ENCODE results near the gene DMRTB1.

Gene DMRTB1

GRCh38 chr1:53413175-53414001, 45.8 kb upstream of the DMRTB1 start:
- TF ChIP-seq YY1 (IDR thresholded peaks at IDR 0.05; ENCODE audit: insufficient read depth, insufficient read length) (no peak), ZNF274 (IDR thresholded peaks at IDR 0.05; ENCODE audit: low read depth, low read length) (no peak), SUZ12 (IDR thresholded peaks at IDR 0.05; ENCODE audit: extremely low read depth, insufficient read depth, insufficient read length) (no peak)
- H3K4me3 ChIP-seq (ENCODE audit: insufficient read length, low read depth), result no peak overlapping the region
- H3K27me3 ChIP-seq (ENCODE audit: insufficient read depth, insufficient read length), result no peaks in the 10 kb centered on the region
- H3K9me3 ChIP-seq (ENCODE audit: insufficient read depth, low read length), result peaks cover 10% of the 10 kb centered on the region; the same call in 1 of the 2 replicates
- peaks cover 11% of the 10 kb centered on the region for H3K4me1 ChIP-seq (ENCODE audit: insufficient read depth, insufficient read length)
- no peak for DNase-seq (ENCODE audit: low read depth, low spot score)
- H3K36me3 ChIP-seq (ENCODE audit: insufficient read depth, insufficient read length, low read length), result no peaks in the 10 kb centered on the region
- H3K9ac ChIP-seq (ENCODE audit: insufficient read length, low read depth), result no peak overlapping the region

DNA sequence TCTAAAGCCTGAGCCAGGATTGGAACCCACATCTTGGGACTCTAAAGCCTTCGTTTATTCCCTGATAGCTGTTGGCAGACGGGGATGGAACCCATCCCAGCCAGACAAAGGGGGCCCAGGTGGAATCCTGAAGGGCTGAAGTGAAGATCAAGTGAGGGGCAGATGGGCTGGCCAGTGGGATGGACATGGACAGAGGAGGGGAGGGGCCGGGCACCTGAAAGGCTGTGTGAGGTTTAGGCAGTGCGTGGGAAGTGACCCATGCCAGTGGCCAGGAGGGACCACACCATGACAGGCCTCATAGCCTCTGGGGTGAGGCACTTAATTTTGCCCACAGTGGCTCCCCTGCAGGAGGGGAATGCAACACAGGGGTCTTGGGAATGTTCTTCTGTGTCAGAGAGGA, 44.6 kb upstream of the DMRTB1 start:
- H3K9me3 ChIP-seq (ENCODE audit: insufficient read depth, low read length), result peaks cover 10% of the 10 kb centered on the region; the same call in 1 of the 2 replicates
- no peak for TF ChIP-seq SUZ12 (IDR thresholded peaks at IDR 0.05; ENCODE audit: extremely low read depth, insufficient read depth, insufficient read length)
- TF ChIP-seq YY1 (IDR thresholded peaks at IDR 0.05; ENCODE audit: insufficient read depth, insufficient read length), result no peak
- TF ChIP-seq ZNF274 (IDR thresholded peaks at IDR 0.05; ENCODE audit: low read depth, low read length), result no peak
- no peaks in the 10 kb centered on the region for H3K27me3 ChIP-seq (ENCODE audit: insufficient read depth, insufficient read length)
- no peaks in the 10 kb centered on the region for H3K36me3 ChIP-seq (ENCODE audit: insufficient read depth, insufficient read length, low read length)
- H3K4me3 ChIP-seq (ENCODE audit: insufficient read length, low read depth), result no peak overlapping the region
- H3K9ac ChIP-seq (ENCODE audit: insufficient read length, low read depth), result no peak overlapping the region
- no peak for DNase-seq (ENCODE audit: low read depth, low spot score)
- peaks cover 11% of the 10 kb centered on the region for H3K4me1 ChIP-seq (ENCODE audit: insufficient read depth, insufficient read length)

DNA sequence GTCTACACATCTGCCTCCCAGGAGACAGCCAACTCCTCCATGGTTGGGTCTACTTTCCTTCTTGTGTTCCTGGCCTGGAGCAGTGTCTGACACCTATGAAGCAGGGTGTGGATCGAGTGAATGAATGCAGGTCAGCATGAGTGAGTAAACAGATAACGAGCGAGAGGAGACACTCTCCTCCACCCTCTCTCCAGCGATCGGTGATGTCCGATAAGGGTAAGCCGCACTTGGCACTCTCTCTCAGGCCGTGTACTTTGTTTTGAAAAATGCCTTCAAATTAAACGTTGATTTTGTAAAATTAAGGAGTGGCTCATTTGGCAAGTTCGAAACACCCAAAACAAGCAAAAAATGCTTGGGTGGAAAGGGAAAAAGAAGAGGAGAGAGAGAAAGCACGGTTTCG, 43.8 kb upstream of the DMRTB1 start:
- Histone ChIP-seq H3K9me3 (ENCODE audit: insufficient read depth, low read length) (peaks cover 11% of the 10 kb centered on the region), H3K27me3 (ENCODE audit: insufficient read depth, insufficient read length) (no peaks in the 10 kb centered on the region), H3K4me3 (ENCODE audit: insufficient read length, low read depth) (no peak overlapping the region), H3K9ac (ENCODE audit: insufficient read length, low read depth) (no peak overlapping the region), H3K36me3 (ENCODE audit: insufficient read depth, insufficient read length, low read length) (no peaks in the 10 kb centered on the region), H3K4me1 (ENCODE audit: insufficient read depth, insufficient read length) (peaks cover 11% of the 10 kb centered on the region)
- no peak for DNase-seq (ENCODE audit: low read depth, low spot score)
- TF ChIP-seq ZNF274 (IDR thresholded peaks at IDR 0.05; ENCODE audit: low read depth, low read length), result no peak

DNA sequence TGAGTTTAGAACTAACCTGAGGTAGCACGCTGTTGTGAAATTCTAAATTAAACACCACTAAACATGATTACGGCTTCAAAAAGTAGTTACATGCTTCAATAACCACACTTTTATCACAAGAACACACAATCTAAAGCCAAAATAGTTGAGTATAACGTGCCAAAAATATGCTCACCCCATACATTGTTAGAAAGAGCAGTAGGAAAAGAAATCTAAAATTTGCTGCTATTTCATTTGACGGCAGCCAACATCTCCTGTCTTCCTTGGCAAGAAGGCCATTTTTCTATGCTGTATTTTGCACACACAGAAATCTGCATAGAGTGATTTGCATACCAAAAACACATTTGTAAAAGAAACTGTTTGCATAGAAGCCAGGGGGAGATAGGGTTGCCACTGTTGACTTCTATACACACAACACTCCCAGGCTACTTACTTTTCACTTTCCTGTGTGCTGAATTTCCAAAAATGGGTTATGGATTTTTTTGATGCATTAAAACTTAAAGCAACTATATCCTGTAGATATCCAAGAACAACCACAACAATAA, 42.9 kb upstream of the DMRTB1 start:
- H3K4me3 ChIP-seq (ENCODE audit: insufficient read length, low read depth), result no peak overlapping the region
- no peaks in the 10 kb centered on the region for H3K27me3 ChIP-seq (ENCODE audit: insufficient read depth, insufficient read length)
- H3K4me1 ChIP-seq (ENCODE audit: insufficient read depth, insufficient read length), result peaks cover 11% of the 10 kb centered on the region
- H3K9me3 ChIP-seq (ENCODE audit: insufficient read depth, low read length), result peaks cover 20% of the 10 kb centered on the region
- no peak overlapping the region for H3K9ac ChIP-seq (ENCODE audit: insufficient read length, low read depth)
- TF ChIP-seq ZNF274 (IDR thresholded peaks at IDR 0.05; ENCODE audit: low read depth, low read length), result no peak
- no peak for TF ChIP-seq YY1 (IDR thresholded peaks at IDR 0.05; ENCODE audit: insufficient read depth, insufficient read length)
- no peak for TF ChIP-seq SUZ12 (IDR thresholded peaks at IDR 0.05; ENCODE audit: extremely low read depth, insufficient read depth, insufficient read length)
- DNase-seq (ENCODE audit: low read depth, low spot score), result no peak
- H3K36me3 ChIP-seq (ENCODE audit: insufficient read depth, insufficient read length, low read length), result no peaks in the 10 kb centered on the region

DNA sequence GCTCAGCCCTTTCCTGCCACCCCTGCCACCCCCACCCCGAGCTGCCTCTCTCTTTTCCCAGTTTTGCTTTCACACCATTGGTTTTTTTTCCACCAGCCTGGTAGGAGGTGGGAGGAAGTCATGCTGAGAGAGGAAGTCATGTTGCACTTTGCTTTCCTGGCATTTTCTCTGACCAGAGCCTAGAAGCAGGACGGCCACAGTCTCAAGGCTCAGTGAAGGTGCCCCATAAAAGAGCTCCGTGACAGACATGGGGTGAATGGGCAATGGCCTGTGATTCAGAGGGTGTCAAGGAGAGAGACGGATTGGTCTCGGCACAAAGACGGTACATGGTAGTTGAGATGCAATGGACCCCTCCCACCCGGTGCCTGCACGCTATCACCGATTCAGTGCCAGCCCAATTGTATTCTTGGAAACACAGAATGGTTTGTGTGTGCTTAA, 42.1 kb upstream of the DMRTB1 start:
- peaks cover 7% of the 10 kb centered on the region for H3K4me1 ChIP-seq (ENCODE audit: insufficient read depth, insufficient read length)
- H3K27me3 ChIP-seq (ENCODE audit: insufficient read depth, insufficient read length), result no peaks in the 10 kb centered on the region
- no peak overlapping the region for H3K9ac ChIP-seq (ENCODE audit: insufficient read length, low read depth)
- H3K4me3 ChIP-seq (ENCODE audit: insufficient read length, low read depth), result no peak overlapping the region
- peaks cover 28% of the 10 kb centered on the region for H3K9me3 ChIP-seq (ENCODE audit: insufficient read depth, low read length)
- TF ChIP-seq YY1 (IDR thresholded peaks at IDR 0.05; ENCODE audit: insufficient read depth, insufficient read length) (no peak), SUZ12 (IDR thresholded peaks at IDR 0.05; ENCODE audit: extremely low read depth, insufficient read depth, insufficient read length) (no peak), ZNF274 (IDR thresholded peaks at IDR 0.05; ENCODE audit: low read depth, low read length) (no peak)
- DNase-seq (ENCODE audit: low read depth, low spot score), result no peak
- no peaks in the 10 kb centered on the region for H3K36me3 ChIP-seq (ENCODE audit: insufficient read depth, insufficient read length, low read length)

GRCh38 chr1:53419034-53419433, 40.2 kb upstream of the DMRTB1 start:
- Histone ChIP-seq H3K9ac (ENCODE audit: insufficient read length, low read depth) (no peak overlapping the region), H3K9me3 (ENCODE audit: insufficient read depth, low read length) (peaks cover 29% of the 10 kb centered on the region), H3K4me3 (ENCODE audit: insufficient read length, low read depth) (no peak overlapping the region), H3K36me3 (ENCODE audit: insufficient read depth, insufficient read length, low read length) (no peaks in the 10 kb centered on the region), H3K27me3 (ENCODE audit: insufficient read depth, insufficient read length) (no peaks in the 10 kb centered on the region), H3K4me1 (ENCODE audit: insufficient read depth, insufficient read length) (peaks cover under 1% of the 10 kb centered on the region)
- DNase-seq (ENCODE audit: low read depth, low spot score), result no peak
- TF ChIP-seq YY1 (IDR thresholded peaks at IDR 0.05; ENCODE audit: insufficient read depth, insufficient read length), result no peak
- no peak for TF ChIP-seq SUZ12 (IDR thresholded peaks at IDR 0.05; ENCODE audit: extremely low read depth, insufficient read depth, insufficient read length)
- no peak for TF ChIP-seq ZNF274 (IDR thresholded peaks at IDR 0.05; ENCODE audit: low read depth, low read length)

DNA sequence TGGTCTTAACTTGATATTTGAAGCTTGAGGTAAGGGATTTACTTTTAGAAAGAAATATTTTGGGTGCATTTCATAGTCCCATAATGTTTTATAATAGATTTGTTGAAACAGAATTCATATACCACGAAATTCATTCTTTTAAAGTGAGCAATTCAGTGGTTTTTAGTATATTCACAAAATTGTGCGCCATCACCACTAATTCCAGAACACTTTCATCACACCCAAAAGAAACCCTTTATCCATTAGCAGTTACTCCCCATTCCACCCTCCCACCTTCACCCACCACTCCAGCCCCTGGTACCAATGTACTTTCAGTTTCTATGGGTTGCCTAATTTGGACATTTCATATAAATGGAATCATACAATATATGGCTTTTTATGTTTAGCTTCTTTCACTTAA, 38.9 kb upstream of the DMRTB1 start:
- Histone ChIP-seq H3K27me3 (ENCODE audit: insufficient read depth, insufficient read length) (no peaks in the 10 kb centered on the region), H3K9ac (ENCODE audit: insufficient read length, low read depth) (no peak overlapping the region), H3K36me3 (ENCODE audit: insufficient read depth, insufficient read length, low read length) (no peaks in the 10 kb centered on the region), H3K4me3 (ENCODE audit: insufficient read length, low read depth) (no peak overlapping the region), H3K9me3 (ENCODE audit: insufficient read depth, low read length) (peaks cover 23% of the 10 kb centered on the region), H3K4me1 (ENCODE audit: insufficient read depth, insufficient read length) (no peaks in the 10 kb centered on the region)
- DNase-seq (ENCODE audit: low read depth, low spot score), result no peak
- no peak for TF ChIP-seq YY1 (IDR thresholded peaks at IDR 0.05; ENCODE audit: insufficient read depth, insufficient read length)
- no peak for TF ChIP-seq SUZ12 (IDR thresholded peaks at IDR 0.05; ENCODE audit: extremely low read depth, insufficient read depth, insufficient read length)
